ENCODE measurements around the gene CDC42EP2. TPM values are rescaled to one million over a fixed set of nuclear protein-coding genes. Genes with fewer than 3 reads are reported as not detected.

Gene CDC42EP2
- total and polyA plus RNA-seq, 10 of the 15 experiments (the other 5 are each of a cell fraction or from before 2014, with no cell fraction given): 0.03 to 1.2 (median 0.09) TPM; not detected in 3

GRCh38 chr11:65315204-65315865 lies 669 bp downstream of the CDC42EP2 start (continued):
- no peak for TF ChIP-seq MLLT1 (IDR thresholded peaks at IDR 0.05)
- peak; percentile 86 for TF ChIP-seq LARP7 (IDR thresholded peaks at IDR 0.05)
- TF ChIP-seq SIX5 (IDR thresholded peaks at IDR 0.05; ENCODE audit: low read depth, low read length, severe bottlenecking): no peak
- TF ChIP-seq NBN (IDR thresholded peaks at IDR 0.05): no peak
- TF ChIP-seq KDM1A (IDR thresholded peaks at IDR 0.05; ENCODE audit: borderline replicate concordance): no peak
- TF ChIP-seq TCF7 (IDR thresholded peaks at IDR 0.05; ENCODE audit: borderline replicate concordance): no peak
- TF ChIP-seq ZNF592 (IDR thresholded peaks at IDR 0.05): peak; percentile 59; the same call in 1 of the 2 replicates
- TF ChIP-seq YY1 (IDR thresholded peaks at IDR 0.05; ENCODE audit: low read depth, low read length): peak; percentile 72
- TF ChIP-seq ZNF622 (IDR thresholded peaks at IDR 0.05): no peak
- TF ChIP-seq SMAD1 (IDR thresholded peaks at IDR 0.05; ENCODE audit: low read depth, partially characterized antibody): no peak
- peak; percentile 90 for TF ChIP-seq SMC3 (IDR thresholded peaks at IDR 0.05; ENCODE audit: borderline replicate concordance, low read length)
- TF ChIP-seq MTA3 (IDR thresholded peaks at IDR 0.05; ENCODE audit: borderline replicate concordance, low read length): no peak
- no peak for TF ChIP-seq POLR2AphosphoS2 (IDR thresholded peaks at IDR 0.05; ENCODE audit: low read depth, low read length)
- TF ChIP-seq TBL1XR1 (IDR thresholded peaks at IDR 0.05; ENCODE audit: low read depth, low read length): no peak
- TF ChIP-seq CTCF (IDR thresholded peaks at IDR 0.05 in 2 of 3, conservative IDR thresholded peaks at IDR 0.05 in 1 of 3; ENCODE audit: control insufficient read depth in 2 of 3, extremely low read depth in 1 of 3, insufficient read depth in 1 of 3, low read depth in 3 of 3, low read length in 3 of 3): peak; percentile 92 to 96 (median 95)
- TF ChIP-seq SUPT20H (IDR thresholded peaks at IDR 0.05; ENCODE audit: borderline replicate concordance, control insufficient read depth, low read depth, low read length): no peak
- TF ChIP-seq RUNX3 (IDR thresholded peaks at IDR 0.05; ENCODE audit: low read length): no peak
- TF ChIP-seq POLR2A (IDR thresholded peaks at IDR 0.05; ENCODE audit: low read depth, low read length): no peak
- no peak for TF ChIP-seq TARDBP (IDR thresholded peaks at IDR 0.05; ENCODE audit: borderline replicate concordance)

Measured in GM12878 (cell line).